SK-N-SH (cell line): ENCODE data around the gene RGSL1. TPM values are rescaled to one million over a fixed set of nuclear protein-coding genes. Genes with fewer than 3 reads are reported as not detected.

ENCODE experiments used
- CHD2 ChIP-seq: fragments of 150-350 bp; IDR thresholded peaks from 2 replicates; pipeline ENCODE4 v1.6.1; 2018; ENCODE audit warnings: low read length; ENCODE audit not compliant: partially characterized antibody
- ELF1 ChIP-seq: IDR thresholded peaks from 2 replicates; pipeline ENCODE4 v1.4.0; 2012
- EP300 ChIP-seq, 2 experiments: IDR thresholded peaks; 2 replicates each; pipeline versions ENCODE4 v1.4.0 to v1.6.1; 2012; ENCODE audit warnings: borderline replicate concordance in 1 of 2, low read depth in 1 of 2, low read length in 1 of 2
- FOSL2 ChIP-seq: IDR thresholded peaks from 2 replicates; pipeline ENCODE4 v1.4.0; 2012; ENCODE audit warnings: low read depth, mild to moderate bottlenecking, moderate library complexity, borderline replicate concordance
- FOXJ3 ChIP-seq: sonication (generic); formaldehyde crosslinking; IDR thresholded peaks from 2 replicates; pipeline ENCODE4 v1.5.1; 2020; ENCODE audit warnings: mild to moderate bottlenecking, missing genetic modification reagents
- FOXM1 ChIP-seq: IDR thresholded peaks from 2 replicates; pipeline ENCODE4 v1.4.0; 2012; ENCODE audit warnings: low read depth, mild to moderate bottlenecking
- GABPA ChIP-seq: IDR thresholded peaks from 2 replicates; pipeline ENCODE4 v1.4.0; 2012; ENCODE audit warnings: low read depth, mild to moderate bottlenecking
- JUND ChIP-seq: IDR thresholded peaks from 2 replicates; pipeline ENCODE4 v1.4.0; 2012
- MXI1 ChIP-seq: IDR thresholded peaks from 2 replicates; pipeline ENCODE4 v1.6.1; 2012; ENCODE audit warnings: mild to moderate bottlenecking, low read depth, low read length, improper control_type of control experiment
- POLR2AphosphoS5 ChIP-seq: IDR thresholded peaks from 2 replicates; pipeline ENCODE4 v1.6.1; 2012; ENCODE audit warnings: low read depth, low read length
- REST ChIP-seq: IDR thresholded peaks from 2 replicates; pipeline ENCODE4 v1.6.1; 2012; ENCODE audit warnings: mild to moderate bottlenecking, low read depth, low read length, moderate library complexity
- RFX5 ChIP-seq: IDR thresholded peaks from 2 replicates; pipeline ENCODE4 v1.6.1; 2012; ENCODE audit warnings: mild to moderate bottlenecking, improper control_type of control experiment, low read length
- SIN3A ChIP-seq: IDR thresholded peaks from 2 replicates; pipeline ENCODE4 v1.6.1; 2012; ENCODE audit warnings: low read depth, mild to moderate bottlenecking, low read length, moderate library complexity, borderline replicate concordance
- SMC3 ChIP-seq: IDR thresholded peaks from 2 replicates; pipeline ENCODE4 v1.6.1; 2012; ENCODE audit warnings: low read depth, low read length, improper control_type of control experiment
- TCF12 ChIP-seq: IDR thresholded peaks from 2 replicates; pipeline ENCODE4 v1.4.0; 2012
- TEAD4 ChIP-seq: IDR thresholded peaks from 2 replicates; pipeline ENCODE4 v1.4.0; 2012; ENCODE audit warnings: mild to moderate bottlenecking, borderline replicate concordance; ENCODE audit not compliant: insufficient read depth
- USF2 ChIP-seq: fragments of 150-350 bp; IDR thresholded peaks from 2 replicates; pipeline ENCODE4 v1.6.1; 2017; ENCODE audit warnings: antibody characterized with exemption, low read length, low read depth, borderline replicate concordance
- polyA plus RNA-seq, 3 experiments: library from polyadenylated mRNA; depleted of rRNA; stranded (reverse); fragments of >200 nt; gene quantifications; 2 replicates each; pipeline ENCODE4 v1.2.3, GENCODE V29; 2012
- TF ChIP-seq, protein P1 (sequence below): IDR thresholded peaks from 2 replicates; pipeline ENCODE4; 2012
- TF ChIP-seq, protein P2 (sequence below): fragments of 150-350 bp; IDR thresholded peaks from 2 replicates; pipeline ENCODE4 v1.6.1; 2016; ENCODE audit warnings: mild to moderate bottlenecking, low read depth, low read length
- TF ChIP-seq, protein P3 (sequence below): IDR thresholded peaks from 2 replicates; pipeline ENCODE4 v1.4.0; 2012; ENCODE audit warnings: low read depth, borderline replicate concordance
- TF ChIP-seq, protein P4 (sequence below): IDR thresholded peaks from 2 replicates; pipeline ENCODE4 v1.4.0; 2012; ENCODE audit warnings: low read depth, borderline replicate concordance

The RGSL1 gene
- polyA plus RNA-seq, 1 of the 3 experiments (the other 2 are of a cell fraction) = not detected

GRCh38 chr1:182601416-182601786 is 151.5 kb downstream of the RGSL1 start (continued):
- TF ChIP-seq, protein P1, sequence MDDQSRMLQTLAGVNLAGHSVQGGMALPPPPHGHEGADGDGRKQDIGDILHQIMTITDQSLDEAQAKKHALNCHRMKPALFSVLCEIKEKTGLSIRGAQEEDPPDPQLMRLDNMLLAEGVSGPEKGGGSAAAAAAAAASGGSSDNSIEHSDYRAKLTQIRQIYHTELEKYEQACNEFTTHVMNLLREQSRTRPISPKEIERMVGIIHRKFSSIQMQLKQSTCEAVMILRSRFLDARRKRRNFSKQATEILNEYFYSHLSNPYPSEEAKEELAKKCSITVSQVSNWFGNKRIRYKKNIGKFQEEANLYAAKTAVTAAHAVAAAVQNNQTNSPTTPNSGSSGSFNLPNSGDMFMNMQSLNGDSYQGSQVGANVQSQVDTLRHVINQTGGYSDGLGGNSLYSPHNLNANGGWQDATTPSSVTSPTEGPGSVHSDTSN = no peak
- TF ChIP-seq SIN3A = no peak
- no peak for TF ChIP-seq FOXJ3 (CRISPR knock-in tag)
- no peak for TF ChIP-seq JUND
- TF ChIP-seq TEAD4 = no peak
- TF ChIP-seq ELF1 = no peak
- TF ChIP-seq GABPA = no peak
- TF ChIP-seq FOXM1 = no peak
- TF ChIP-seq TCF12 = no peak
- TF ChIP-seq, protein P2, sequence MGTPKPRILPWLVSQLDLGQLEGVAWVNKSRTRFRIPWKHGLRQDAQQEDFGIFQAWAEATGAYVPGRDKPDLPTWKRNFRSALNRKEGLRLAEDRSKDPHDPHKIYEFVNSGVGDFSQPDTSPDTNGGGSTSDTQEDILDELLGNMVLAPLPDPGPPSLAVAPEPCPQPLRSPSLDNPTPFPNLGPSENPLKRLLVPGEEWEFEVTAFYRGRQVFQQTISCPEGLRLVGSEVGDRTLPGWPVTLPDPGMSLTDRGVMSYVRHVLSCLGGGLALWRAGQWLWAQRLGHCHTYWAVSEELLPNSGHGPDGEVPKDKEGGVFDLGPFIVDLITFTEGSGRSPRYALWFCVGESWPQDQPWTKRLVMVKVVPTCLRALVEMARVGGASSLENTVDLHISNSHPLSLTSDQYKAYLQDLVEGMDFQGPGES = no peak
- no peak for TF ChIP-seq FOSL2
- TF ChIP-seq, protein P3, sequence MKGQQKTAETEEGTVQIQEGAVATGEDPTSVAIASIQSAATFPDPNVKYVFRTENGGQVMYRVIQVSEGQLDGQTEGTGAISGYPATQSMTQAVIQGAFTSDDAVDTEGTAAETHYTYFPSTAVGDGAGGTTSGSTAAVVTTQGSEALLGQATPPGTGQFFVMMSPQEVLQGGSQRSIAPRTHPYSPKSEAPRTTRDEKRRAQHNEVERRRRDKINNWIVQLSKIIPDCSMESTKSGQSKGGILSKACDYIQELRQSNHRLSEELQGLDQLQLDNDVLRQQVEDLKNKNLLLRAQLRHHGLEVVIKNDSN = no peak
- peak; percentile 72; the same call in 1 of the 2 replicates for TF ChIP-seq MXI1
- TF ChIP-seq CHD2 = no peak
- peak in 1 of 2 experiments; percentile 51; a peak in 2 of 4 replicates for TF ChIP-seq EP300 (IDR thresholded peaks at IDR 0.05; ENCODE audit: borderline replicate concordance in 1 of 2, low read depth in 1 of 2, low read length in 1 of 2)
- TF ChIP-seq POLR2AphosphoS5 = no peak
- peak; percentile 98 for TF ChIP-seq SMC3
- no peak for TF ChIP-seq REST
- TF ChIP-seq RFX5 = 0 out of 2 replicates have a peak, but pooled peaks have one; percentile 43
- TF ChIP-seq, protein P4, sequence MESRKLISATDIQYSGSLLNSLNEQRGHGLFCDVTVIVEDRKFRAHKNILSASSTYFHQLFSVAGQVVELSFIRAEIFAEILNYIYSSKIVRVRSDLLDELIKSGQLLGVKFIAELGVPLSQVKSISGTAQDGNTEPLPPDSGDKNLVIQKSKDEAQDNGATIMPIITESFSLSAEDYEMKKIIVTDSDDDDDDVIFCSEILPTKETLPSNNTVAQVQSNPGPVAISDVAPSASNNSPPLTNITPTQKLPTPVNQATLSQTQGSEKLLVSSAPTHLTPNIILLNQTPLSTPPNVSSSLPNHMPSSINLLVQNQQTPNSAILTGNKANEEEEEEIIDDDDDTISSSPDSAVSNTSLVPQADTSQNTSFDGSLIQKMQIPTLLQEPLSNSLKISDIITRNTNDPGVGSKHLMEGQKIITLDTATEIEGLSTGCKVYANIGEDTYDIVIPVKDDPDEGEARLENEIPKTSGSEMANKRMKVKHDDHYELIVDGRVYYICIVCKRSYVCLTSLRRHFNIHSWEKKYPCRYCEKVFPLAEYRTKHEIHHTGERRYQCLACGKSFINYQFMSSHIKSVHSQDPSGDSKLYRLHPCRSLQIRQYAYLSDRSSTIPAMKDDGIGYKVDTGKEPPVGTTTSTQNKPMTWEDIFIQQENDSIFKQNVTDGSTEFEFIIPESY = no peak
- TF ChIP-seq USF2 = no peak
- TF ChIP-seq, all 33 proteins: peak for 8
